K562 (cell line): ENCODE data around the gene DENND2A. TPM values are rescaled to one million over a fixed set of nuclear protein-coding genes. Genes with fewer than 3 reads are reported as not detected.

ENCODE experiments used
- ARID3A ChIP-seq: IDR thresholded peaks from 2 replicates; pipeline ENCODE4 v1.6.1; 2012; ENCODE audit warnings: low read depth, low read length, improper control_type of control experiment, borderline replicate concordance
- ELF1 ChIP-seq: fragments of 200-800 bp; sonication (Bioruptor generic); IDR thresholded peaks from 2 replicates; pipeline ENCODE4 v1.6.1; 2016; ENCODE audit warnings: missing genetic modification characterization, missing compliant biosample characterization
- FOXJ3 ChIP-seq: sonication (generic); formaldehyde crosslinking; IDR thresholded peaks from 2 replicates; pipeline ENCODE4 v1.4.0; 2020; ENCODE audit warnings: mild to moderate bottlenecking, missing genetic modification reagents
- GABPB1 ChIP-seq: sonication (generic); formaldehyde crosslinking; IDR thresholded peaks from 2 replicates; pipeline ENCODE4 v1.8.0; 2022; ENCODE audit warnings: mild to moderate bottlenecking, missing genetic modification reagents
- HDAC6 ChIP-seq: IDR thresholded peaks from 2 replicates; pipeline ENCODE4 v1.6.1; 2012; ENCODE audit warnings: low read depth, mild to moderate bottlenecking, control low read depth, inconsistent platforms, low read length, moderate library complexity
- HNRNPL ChIP-seq: fragments of 200-400 bp; formaldehyde crosslinking; IDR thresholded peaks from 2 replicates; pipeline ENCODE4 v1.6.1; 2017; ENCODE audit warnings: low read depth, mild to moderate bottlenecking, low read length
- KLF16 ChIP-seq: IDR thresholded peaks from 2 replicates; pipeline ENCODE4 v1.6.1; 2016; ENCODE audit warnings: antibody characterized with exemption
- MITF ChIP-seq: IDR thresholded peaks from 2 replicates; pipeline ENCODE4 v1.6.1; 2014; ENCODE audit warnings: antibody characterized with exemption
- NFIX ChIP-seq: fragments of 250-450 bp; sonication (Bioruptor Pico); IDR thresholded peaks from 2 replicates; pipeline ENCODE4 v1.4.0; 2020; ENCODE audit warnings: low read depth, mild to moderate bottlenecking, moderate library complexity
- NONO ChIP-seq, 2 experiments: fragments of 200-400 bp in 1 of 2; fragments of 450-650 bp in 1 of 2; formaldehyde crosslinking in 1 of 2; IDR thresholded peaks; 2 replicates each; pipeline ENCODE4 v1.6.1; 2017; ENCODE audit warnings: low read depth in 2 of 2, mild to moderate bottlenecking in 2 of 2, moderate library complexity in 2 of 2, low read length in 1 of 2
- SAP30 ChIP-seq: fragments of 200-600 bp; sonication (generic); IDR thresholded peaks from 2 replicates; pipeline ENCODE4 v1.6.1; 2012; ENCODE audit warnings: borderline replicate concordance, low read depth, mild to moderate bottlenecking, moderate library complexity, low read length, control low read depth, inconsistent platforms; ENCODE audit not compliant: insufficient read depth, poor library complexity, severe bottlenecking
- ZKSCAN3 ChIP-seq: fragments of 250-450 bp; sonication (Bioruptor Pico); IDR thresholded peaks from 2 replicates; pipeline ENCODE4 v1.4.0; 2020
- ZNF282 ChIP-seq: sonication (generic); formaldehyde crosslinking; IDR thresholded peaks from 2 replicates; pipeline ENCODE4 v1.8.1; 2023; ENCODE audit warnings: missing genetic modification reagents
- polyA plus RNA-seq, 8 experiments: library from polyadenylated mRNA; depleted of rRNA in 4 of 8; stranded (reverse) in 5 of 8; unstranded in 3 of 8; fragments of >200 nt; fragmentation: Nextera tagmentation in 2 of 8; fragmentation: Illumina TruSeq in 1 of 8; extraction: Ambion mirVana in 2 of 8; extraction: Trizol in 1 of 8; gene quantifications; 2 replicates each; pipeline versions ENCODE4 v1.2.1 to v1.2.3, GENCODE V29; 2011 to 2014; ENCODE audit warnings: inconsistent platforms in 1 of 8, missing spikeins in 1 of 8
- total RNA-seq, 7 experiments: library from RNA; depleted of rRNA in 6 of 7; stranded (reverse); fragments of >200 nt in 6 of 7; fragmentation: Illumina TruSeq in 2 of 7; extraction: Trizol in 2 of 7; gene quantifications; 2 replicates each; pipeline versions ENCODE4 v1.2.1 to v1.2.3, GENCODE V29; 2011 to 2021; ENCODE audit warnings: low replicate concordance in 1 of 7
- TF ChIP-seq, protein P1 (sequence below): fragments of 450-650 bp; formaldehyde crosslinking; IDR thresholded peaks from 2 replicates; pipeline ENCODE4 v1.4.0; 2020; ENCODE audit warnings: mild to moderate bottlenecking, moderate library complexity
- TF ChIP-seq, protein P2 (sequence below), 2 experiments: IDR thresholded peaks; 2 replicates each; pipeline ENCODE4 v1.6.1; 2012; ENCODE audit warnings: improper control_type of control experiment in 2 of 2, low read depth in 2 of 2, low read length in 2 of 2, borderline replicate concordance in 1 of 2
- TF ChIP-seq, protein P3 (sequence below): fragments of 450-650 bp; IDR thresholded peaks from 2 replicates; pipeline ENCODE4 v1.6.1; 2016; ENCODE audit warnings: mild to moderate bottlenecking
- TF ChIP-seq, protein P4 (sequence below): fragments of 250-450 bp; sonication (Bioruptor Pico); IDR thresholded peaks from 2 replicates; pipeline ENCODE4 v1.8.0; 2021; ENCODE audit warnings: borderline replicate concordance, mild to moderate bottlenecking, moderate library complexity; ENCODE audit not compliant: poor library complexity, severe bottlenecking

Gene DENND2A
- total and polyA plus RNA-seq, 9 of the 15 experiments (the other 6 are each of a cell fraction or from before 2014, with no cell fraction given), result not detected

- TF ChIP-seq, protein P1, sequence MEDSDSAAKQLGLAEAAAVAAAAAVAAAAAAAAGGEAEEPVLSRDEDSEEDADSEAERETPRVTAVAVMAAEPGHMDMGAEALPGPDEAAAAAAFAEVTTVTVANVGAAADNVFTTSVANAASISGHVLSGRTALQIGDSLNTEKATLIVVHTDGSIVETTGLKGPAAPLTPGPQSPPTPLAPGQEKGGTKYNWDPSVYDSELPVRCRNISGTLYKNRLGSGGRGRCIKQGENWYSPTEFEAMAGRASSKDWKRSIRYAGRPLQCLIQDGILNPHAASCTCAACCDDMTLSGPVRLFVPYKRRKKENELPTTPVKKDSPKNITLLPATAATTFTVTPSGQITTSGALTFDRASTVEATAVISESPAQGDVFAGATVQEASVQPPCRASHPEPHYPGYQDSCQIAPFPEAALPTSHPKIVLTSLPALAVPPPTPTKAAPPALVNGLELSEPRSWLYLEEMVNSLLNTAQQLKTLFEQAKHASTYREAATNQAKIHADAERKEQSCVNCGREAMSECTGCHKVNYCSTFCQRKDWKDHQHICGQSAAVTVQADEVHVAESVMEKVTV (CRISPR knock-in tag), result peak; percentile 93
- TF ChIP-seq MITF (no peak), NFIX (CRISPR knock-in tag) (no peak), HDAC6 (no peak), ZNF282 (no peak), FOXJ3 (CRISPR knock-in tag) (no peak), ZKSCAN3 (CRISPR knock-in tag) (no peak), ELF1 (no peak), HNRNPL (no peak), KLF16 (peak; percentile 31; the same call in 1 of the 2 replicates), GABPB1 (no peak), ARID3A (peak; percentile 97), NONO (IDR thresholded peaks at IDR 0.05; ENCODE audit: low read depth in 2 of 2, low read length in 1 of 2) (no peak), SAP30 (no peak)
- TF ChIP-seq, protein P2, sequence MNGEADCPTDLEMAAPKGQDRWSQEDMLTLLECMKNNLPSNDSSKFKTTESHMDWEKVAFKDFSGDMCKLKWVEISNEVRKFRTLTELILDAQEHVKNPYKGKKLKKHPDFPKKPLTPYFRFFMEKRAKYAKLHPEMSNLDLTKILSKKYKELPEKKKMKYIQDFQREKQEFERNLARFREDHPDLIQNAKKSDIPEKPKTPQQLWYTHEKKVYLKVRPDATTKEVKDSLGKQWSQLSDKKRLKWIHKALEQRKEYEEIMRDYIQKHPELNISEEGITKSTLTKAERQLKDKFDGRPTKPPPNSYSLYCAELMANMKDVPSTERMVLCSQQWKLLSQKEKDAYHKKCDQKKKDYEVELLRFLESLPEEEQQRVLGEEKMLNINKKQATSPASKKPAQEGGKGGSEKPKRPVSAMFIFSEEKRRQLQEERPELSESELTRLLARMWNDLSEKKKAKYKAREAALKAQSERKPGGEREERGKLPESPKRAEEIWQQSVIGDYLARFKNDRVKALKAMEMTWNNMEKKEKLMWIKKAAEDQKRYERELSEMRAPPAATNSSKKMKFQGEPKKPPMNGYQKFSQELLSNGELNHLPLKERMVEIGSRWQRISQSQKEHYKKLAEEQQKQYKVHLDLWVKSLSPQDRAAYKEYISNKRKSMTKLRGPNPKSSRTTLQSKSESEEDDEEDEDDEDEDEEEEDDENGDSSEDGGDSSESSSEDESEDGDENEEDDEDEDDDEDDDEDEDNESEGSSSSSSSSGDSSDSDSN (IDR thresholded peaks at IDR 0.05; ENCODE audit: borderline replicate concordance in 1 of 2, low read depth in 2 of 2, low read length in 2 of 2), result no peak
- TF ChIP-seq, protein P3, sequence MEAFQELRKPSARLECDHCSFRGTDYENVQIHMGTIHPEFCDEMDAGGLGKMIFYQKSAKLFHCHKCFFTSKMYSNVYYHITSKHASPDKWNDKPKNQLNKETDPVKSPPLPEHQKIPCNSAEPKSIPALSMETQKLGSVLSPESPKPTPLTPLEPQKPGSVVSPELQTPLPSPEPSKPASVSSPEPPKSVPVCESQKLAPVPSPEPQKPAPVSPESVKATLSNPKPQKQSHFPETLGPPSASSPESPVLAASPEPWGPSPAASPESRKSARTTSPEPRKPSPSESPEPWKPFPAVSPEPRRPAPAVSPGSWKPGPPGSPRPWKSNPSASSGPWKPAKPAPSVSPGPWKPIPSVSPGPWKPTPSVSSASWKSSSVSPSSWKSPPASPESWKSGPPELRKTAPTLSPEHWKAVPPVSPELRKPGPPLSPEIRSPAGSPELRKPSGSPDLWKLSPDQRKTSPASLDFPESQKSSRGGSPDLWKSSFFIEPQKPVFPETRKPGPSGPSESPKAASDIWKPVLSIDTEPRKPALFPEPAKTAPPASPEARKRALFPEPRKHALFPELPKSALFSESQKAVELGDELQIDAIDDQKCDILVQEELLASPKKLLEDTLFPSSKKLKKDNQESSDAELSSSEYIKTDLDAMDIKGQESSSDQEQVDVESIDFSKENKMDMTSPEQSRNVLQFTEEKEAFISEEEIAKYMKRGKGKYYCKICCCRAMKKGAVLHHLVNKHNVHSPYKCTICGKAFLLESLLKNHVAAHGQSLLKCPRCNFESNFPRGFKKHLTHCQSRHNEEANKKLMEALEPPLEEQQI, result 0 out of 2 replicates have a peak, but pooled peaks have one; percentile 27
- TF ChIP-seq, protein P4, sequence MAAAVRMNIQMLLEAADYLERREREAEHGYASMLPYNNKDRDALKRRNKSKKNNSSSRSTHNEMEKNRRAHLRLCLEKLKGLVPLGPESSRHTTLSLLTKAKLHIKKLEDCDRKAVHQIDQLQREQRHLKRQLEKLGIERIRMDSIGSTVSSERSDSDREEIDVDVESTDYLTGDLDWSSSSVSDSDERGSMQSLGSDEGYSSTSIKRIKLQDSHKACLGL (CRISPR knock-in tag), result no peak
These were observed 164.8 kb downstream of the DENND2A start (continued) for GRCh38 chr7:140475747-140476333.
